Measurements from ENCODE around the gene SLC44A3. TPM values are rescaled to one million over a fixed set of nuclear protein-coding genes. Genes with fewer than 3 reads are reported as not detected.

Gene SLC44A3
- total and polyA plus RNA-seq, 8 donors = 13.0 to 52.5 (median 23.2) TPM

- 71 to 87% methylated on average over 4 of the region's 4 CpGs for WGBS, 2 donors
- H3K9me3 ChIP-seq = no peaks in the 10 kb centered on the region
- H3K27me3 ChIP-seq = no peaks in the 10 kb centered on the region
- intact Hi-C loops (cut with DNase I) = loop anchor here in 2 of 3 donors (10.0 kb wide), 2 partner anchors 55 to 65 kb away; no protein-coding TSS in a partner anchor
- FAIRE-seq (no peak), ATAC-seq (peak in 3 of 4 donors; percentile 35 to 62 (median 39)), DNase-seq (no peak)
- no peak overlapping the region for H3K4me3 ChIP-seq
- H3K4me1 ChIP-seq = peaks cover 0 to 53% (median 4%) of the 10 kb centered on the region in 3 donors
- peak overlapping the region in 1 of 4 donors; percentile 10 for H3K27ac ChIP-seq
- no peaks in the 10 kb centered on the region for H3K36me3 ChIP-seq
- TF ChIP-seq CTCF (IDR thresholded peaks at IDR 0.05) = no peak
Observed at GRCh38 chr1:94919241-94920030, 99.3 kb downstream of the SLC44A3 start.

- H3K9me3 ChIP-seq = no peaks in the 10 kb centered on the region
- no peak overlapping the region for H3K27ac ChIP-seq
- no peaks in the 10 kb centered on the region for H3K27me3 ChIP-seq
- WGBS, 2 donors = 58 to 63% methylated on average over 3 of the region's 3 CpGs
- no peak for TF ChIP-seq CTCF (IDR thresholded peaks at IDR 0.05)
- DNase-seq (no peak), FAIRE-seq (no peak), ATAC-seq (peak in 3 of 4 donors; percentile 14 to 38 (median 29))
- intact Hi-C loops (cut with DNase I) = loop anchor here in 1 of 3 donors (10.0 kb wide), 1 partner anchor 55 kb away; no protein-coding TSS in a partner anchor
- H3K4me1 ChIP-seq = peaks cover 0 to 56% (median 4%) of the 10 kb centered on the region in 3 donors
- no peaks in the 10 kb centered on the region for H3K36me3 ChIP-seq
- no peak overlapping the region for H3K4me3 ChIP-seq
Observed at GRCh38 chr1:94920061-94920460, 99.9 kb downstream of the SLC44A3 start.

- H3K4me1 ChIP-seq = peaks cover 0 to 56% (median 4%) of the 10 kb centered on the region in 3 donors
- WGBS, 2 donors = 93 to 96% methylated on average over 1 of the region's 1 CpG
Observed at GRCh38 chr1:94921977-94922376, 101.8 kb downstream of the SLC44A3 start.

DNA sequence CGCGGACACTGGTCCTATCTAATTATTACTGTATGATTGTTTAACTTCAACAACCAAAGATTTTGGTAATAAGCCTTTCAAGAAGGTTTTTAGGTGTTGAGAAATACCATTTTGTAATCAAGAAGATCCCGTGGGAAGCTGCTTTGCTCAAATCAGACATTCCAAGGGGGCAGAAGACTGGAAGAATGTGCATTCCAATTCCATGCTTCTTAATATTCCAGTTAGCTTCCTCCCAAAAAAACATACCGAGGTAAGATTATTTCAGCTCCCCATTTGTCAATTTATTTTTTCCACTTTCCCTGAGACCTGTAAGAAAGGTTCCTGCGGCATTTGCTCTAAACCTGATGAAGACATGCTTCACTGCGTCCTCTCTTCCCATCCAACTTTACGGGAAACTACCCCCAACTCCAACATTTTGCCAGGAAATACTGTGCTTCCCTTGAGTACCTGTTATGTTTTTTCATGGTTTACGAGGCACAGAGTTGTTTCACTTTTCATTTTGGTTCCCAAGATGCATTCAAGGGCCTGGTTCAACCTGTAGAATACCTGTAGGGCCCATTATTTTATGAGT, 102.7 kb downstream of the SLC44A3 start:
- intact Hi-C loops (cut with DNase I) = loop anchor here in 1 of 3 donors (10.0 kb wide), 1 partner anchor 58 kb away; no protein-coding TSS in a partner anchor
- no peak for ATAC-seq

More at GRCh38 chr1:94921977-94922376, 101.8 kb downstream of the SLC44A3 start:
- intact Hi-C loops (cut with DNase I) = loop anchor here in 1 of 3 donors (10.0 kb wide), 1 partner anchor 57 kb away; no protein-coding TSS in a partner anchor
- no peak for DNase-seq
- no peaks in the 10 kb centered on the region for H3K27me3 ChIP-seq
- TF ChIP-seq CTCF (IDR thresholded peaks at IDR 0.05) = no peak
- FAIRE-seq = no peak
- no peak overlapping the region for H3K4me3 ChIP-seq
- H3K36me3 ChIP-seq = no peaks in the 10 kb centered on the region
- no peak for ATAC-seq
- no peaks in the 10 kb centered on the region for H3K9me3 ChIP-seq
- H3K27ac ChIP-seq = peak overlapping the region in 1 of 4 donors; percentile 97

More for the DNA sequence above, 102.7 kb downstream of the SLC44A3 start:
- H3K4me1 ChIP-seq = peaks cover 0 to 59% (median 4%) of the 10 kb centered on the region in 3 donors
- no peaks in the 10 kb centered on the region for H3K9me3 ChIP-seq
- H3K36me3 ChIP-seq = no peaks in the 10 kb centered on the region
- no peak for DNase-seq
- H3K27ac ChIP-seq = peak overlapping the region in 2 of 4 donors; percentile 97 to 99
- no peak for FAIRE-seq
- peak overlapping the region in 2 of 4 donors; percentile 12 to 22 for H3K4me3 ChIP-seq
- no peaks in the 10 kb centered on the region for H3K27me3 ChIP-seq
- 67 to 70% methylated on average over 8 of the region's 8 CpGs for WGBS, 2 donors
- no peak for TF ChIP-seq CTCF (IDR thresholded peaks at IDR 0.05)

All from pancreas (tissue), 10 donors.